ENCODE measurements around the gene SLC9A7.
A peak's percentile ranks its signal among the peaks of the same experiment; 100 is the strongest.

Gene SLC9A7

GRCh38 chrX:46662188-46662958 lies 96.5 kb downstream of the SLC9A7 start:
- no peak for TF ChIP-seq POU2F2 (IDR thresholded peaks at IDR 0.05; ENCODE audit: low read depth, low read length)
- TF ChIP-seq PAX5 (IDR thresholded peaks at IDR 0.05; ENCODE audit: insufficient read depth, low read length, severe bottlenecking), result no peak
- TF ChIP-seq TAF1 (IDR thresholded peaks at IDR 0.05; ENCODE audit: low read depth, low read length), result no peak
- no peak for TF ChIP-seq SPI1 (IDR thresholded peaks at IDR 0.05; ENCODE audit: low read depth, low read length)
- TF ChIP-seq POLR2A (IDR thresholded peaks at IDR 0.05; ENCODE audit: low read depth, low read length), result no peak
- TF ChIP-seq POLR2AphosphoS5 (IDR thresholded peaks at IDR 0.05; ENCODE audit: low read depth, low read length), result no peak
- DNase-seq (ENCODE audit: insufficient read length, low spot score), result no peak
- FAIRE-seq, result no peak

- TF ChIP-seq POU2F2 (IDR thresholded peaks at IDR 0.05; ENCODE audit: low read depth, low read length) (no peak), POLR2AphosphoS5 (IDR thresholded peaks at IDR 0.05; ENCODE audit: low read depth, low read length) (no peak), PAX5 (IDR thresholded peaks at IDR 0.05; ENCODE audit: insufficient read depth, low read length, severe bottlenecking) (no peak), POLR2A (IDR thresholded peaks at IDR 0.05; ENCODE audit: low read depth, low read length) (no peak), SPI1 (IDR thresholded peaks at IDR 0.05; ENCODE audit: low read depth, low read length) (no peak), TAF1 (IDR thresholded peaks at IDR 0.05; ENCODE audit: low read depth, low read length) (no peak)
- DNase-seq (ENCODE audit: insufficient read length, low spot score) (no peak), FAIRE-seq (peak; percentile 35)
Observed at GRCh38 chrX:46653482-46653881, 105.4 kb downstream of the SLC9A7 start.

DNA sequence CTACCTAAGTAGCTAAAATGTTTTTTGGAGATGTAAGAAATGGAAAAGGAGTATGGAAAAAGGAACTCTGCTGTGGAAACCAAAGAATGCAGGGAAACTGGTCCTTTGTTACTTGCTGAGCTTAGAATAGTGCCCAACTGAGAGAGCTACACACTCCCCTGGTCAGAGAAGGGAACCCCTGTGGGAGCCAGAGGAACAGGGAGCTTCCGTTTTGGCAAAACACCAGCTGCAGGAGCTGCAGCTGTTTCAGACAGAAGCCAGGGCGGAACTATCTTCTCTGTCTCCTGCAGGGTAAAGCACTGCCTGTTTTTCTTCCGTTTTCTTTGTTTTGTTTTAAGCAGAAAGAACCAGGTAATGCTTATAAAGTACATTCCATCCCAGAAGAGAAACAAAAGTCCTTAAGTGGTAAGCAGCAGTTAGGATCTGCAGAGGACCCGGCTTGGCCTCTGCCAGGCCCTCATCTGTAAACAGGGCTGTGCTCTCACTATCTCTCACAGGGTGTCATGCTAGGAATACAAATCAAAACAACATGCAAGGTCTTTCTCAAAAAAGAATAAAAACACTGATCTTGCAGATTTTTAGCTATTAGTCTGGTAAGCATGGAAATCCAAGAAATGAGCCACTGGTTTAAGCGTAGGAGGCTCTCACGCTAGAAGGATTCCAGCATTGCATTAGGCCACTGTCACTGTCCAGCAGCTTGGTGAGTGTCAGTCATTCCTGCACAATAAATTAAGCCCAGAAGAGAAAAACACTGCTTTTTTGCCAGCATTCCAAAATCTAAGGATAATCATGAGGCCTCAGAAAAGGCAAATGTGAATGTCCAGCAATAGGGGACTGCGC lies 109.3 kb downstream of the SLC9A7 start:
- TF ChIP-seq POLR2AphosphoS5 (IDR thresholded peaks at IDR 0.05; ENCODE audit: low read depth, low read length), result no peak
- TF ChIP-seq POLR2A (IDR thresholded peaks at IDR 0.05; ENCODE audit: low read depth, low read length), result no peak
- no peak for TF ChIP-seq TAF1 (IDR thresholded peaks at IDR 0.05; ENCODE audit: low read depth, low read length)
- TF ChIP-seq POU2F2 (IDR thresholded peaks at IDR 0.05; ENCODE audit: low read depth, low read length), result no peak
- TF ChIP-seq PAX5 (IDR thresholded peaks at IDR 0.05; ENCODE audit: insufficient read depth, low read length, severe bottlenecking), result no peak
- TF ChIP-seq SPI1 (IDR thresholded peaks at IDR 0.05; ENCODE audit: low read depth, low read length), result no peak
- FAIRE-seq, result peak; percentile 48

GRCh38 chrX:46648660-46649059 lies 110.3 kb downstream of the SLC9A7 start:
- DNase-seq (ENCODE audit: insufficient read length, low spot score), result no peak
- no peak for FAIRE-seq
- TF ChIP-seq TAF1 (IDR thresholded peaks at IDR 0.05; ENCODE audit: low read depth, low read length), result no peak
- no peak for TF ChIP-seq SPI1 (IDR thresholded peaks at IDR 0.05; ENCODE audit: low read depth, low read length)

More for the DNA sequence above, 109.3 kb downstream of the SLC9A7 start:
- DNase-seq (ENCODE audit: insufficient read length, low spot score), result no peak

DNA sequence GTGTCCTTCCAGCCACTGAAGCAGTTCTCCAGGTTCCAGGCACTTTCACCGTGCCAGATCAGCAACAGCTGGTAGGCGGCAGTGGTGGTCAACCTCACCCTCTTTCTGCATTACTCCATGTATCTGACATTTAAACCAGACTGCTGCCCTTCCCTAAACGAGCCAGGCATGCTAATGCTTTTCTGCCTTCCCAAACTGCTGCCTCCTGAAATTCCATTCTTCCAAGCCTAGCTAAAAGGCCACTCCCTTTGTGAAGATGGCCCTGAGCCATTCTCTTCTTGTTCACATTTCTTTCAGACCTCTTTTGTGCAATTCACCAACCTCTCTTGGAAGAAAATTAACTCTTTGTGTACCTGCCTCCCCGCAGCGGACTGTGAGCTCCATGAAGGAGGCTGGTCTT lies 111.7 kb downstream of the SLC9A7 start:
- DNase-seq (ENCODE audit: insufficient read length, low spot score) (no peak), FAIRE-seq (peak; percentile 31)
- no peak for TF ChIP-seq POU2F2 (IDR thresholded peaks at IDR 0.05; ENCODE audit: low read depth, low read length)
- no peak for TF ChIP-seq POLR2AphosphoS5 (IDR thresholded peaks at IDR 0.05; ENCODE audit: low read depth, low read length)
- TF ChIP-seq SPI1 (IDR thresholded peaks at IDR 0.05; ENCODE audit: low read depth, low read length), result no peak
- no peak for TF ChIP-seq TAF1 (IDR thresholded peaks at IDR 0.05; ENCODE audit: low read depth, low read length)

GRCh38 chrX:46645614-46646013 lies 113.3 kb downstream of the SLC9A7 start:
- FAIRE-seq (peak; percentile 67), DNase-seq (ENCODE audit: insufficient read length, low spot score) (no peak)
- TF ChIP-seq SPI1 (IDR thresholded peaks at IDR 0.05; ENCODE audit: low read depth, low read length), result no peak
- TF ChIP-seq POLR2AphosphoS5 (IDR thresholded peaks at IDR 0.05; ENCODE audit: low read depth, low read length), result no peak
- no peak for TF ChIP-seq PAX5 (IDR thresholded peaks at IDR 0.05; ENCODE audit: insufficient read depth, low read length, severe bottlenecking)
- no peak for TF ChIP-seq POU2F2 (IDR thresholded peaks at IDR 0.05; ENCODE audit: low read depth, low read length)
- no peak for TF ChIP-seq TAF1 (IDR thresholded peaks at IDR 0.05; ENCODE audit: low read depth, low read length)
- no peak for TF ChIP-seq POLR2A (IDR thresholded peaks at IDR 0.05; ENCODE audit: low read depth, low read length)

GRCh38 chrX:46643636-46644035 lies 115.3 kb downstream of the SLC9A7 start:
- TF ChIP-seq SPI1 (IDR thresholded peaks at IDR 0.05; ENCODE audit: low read depth, low read length) (peak; percentile 70), PAX5 (IDR thresholded peaks at IDR 0.05; ENCODE audit: insufficient read depth, low read length, severe bottlenecking) (no peak)
- DNase-seq (ENCODE audit: insufficient read length, low spot score), result no peak
- FAIRE-seq, result no peak

DNA sequence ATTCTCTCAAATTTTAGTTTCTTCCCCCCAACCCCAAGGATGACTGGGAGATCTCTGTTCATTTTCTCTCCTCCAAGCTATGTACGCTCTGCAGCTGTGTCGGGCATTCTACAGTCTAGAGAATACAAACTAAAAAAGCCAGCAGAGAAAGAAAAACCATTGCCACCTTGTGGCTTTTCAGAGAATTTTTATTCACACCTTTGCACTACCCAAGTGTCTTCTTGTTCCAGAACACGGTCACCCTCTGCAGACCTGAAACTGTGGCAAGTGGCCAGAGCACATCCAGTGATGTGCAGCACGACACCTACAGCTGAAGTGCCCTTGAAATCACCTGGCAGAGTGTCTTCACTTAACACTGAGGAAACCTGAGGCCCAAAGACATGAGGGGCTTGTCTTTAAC lies 116.8 kb downstream of the SLC9A7 start:
- no peak for DNase-seq (ENCODE audit: insufficient read length, low spot score)
- TF ChIP-seq TAF1 (IDR thresholded peaks at IDR 0.05; ENCODE audit: low read depth, low read length) (no peak), POU2F2 (IDR thresholded peaks at IDR 0.05; ENCODE audit: low read depth, low read length) (no peak), SPI1 (IDR thresholded peaks at IDR 0.05; ENCODE audit: low read depth, low read length) (no peak), PAX5 (IDR thresholded peaks at IDR 0.05; ENCODE audit: insufficient read depth, low read length, severe bottlenecking) (no peak), POLR2A (IDR thresholded peaks at IDR 0.05; ENCODE audit: low read depth, low read length) (no peak), POLR2AphosphoS5 (IDR thresholded peaks at IDR 0.05; ENCODE audit: low read depth, low read length) (no peak)
- no peak for FAIRE-seq

GRCh38 chrX:46637938-46638337 lies 121.0 kb downstream of the SLC9A7 start:
- TF ChIP-seq POLR2A (IDR thresholded peaks at IDR 0.05; ENCODE audit: low read depth, low read length) (no peak), TAF1 (IDR thresholded peaks at IDR 0.05; ENCODE audit: low read depth, low read length) (no peak), POLR2AphosphoS5 (IDR thresholded peaks at IDR 0.05; ENCODE audit: low read depth, low read length) (no peak), SPI1 (IDR thresholded peaks at IDR 0.05; ENCODE audit: low read depth, low read length) (no peak), POU2F2 (IDR thresholded peaks at IDR 0.05; ENCODE audit: low read depth, low read length) (no peak), PAX5 (IDR thresholded peaks at IDR 0.05; ENCODE audit: insufficient read depth, low read length, severe bottlenecking) (no peak)
- no peak for FAIRE-seq
- DNase-seq (ENCODE audit: insufficient read length, low spot score), result no peak

All from GM12891 (cell line).